A549 treated with ZK216348 at 1 μM for 4 hours (cell line): ENCODE results near the gene NMB. TPM values are rescaled to one million over a fixed set of nuclear protein-coding genes. Genes with fewer than 3 reads are reported as not detected.

Source experiments
- total RNA-seq: library from RNA; stranded (reverse); fragments of 200-300 nt; extraction: Qiagen RNA extraction; gene quantifications from 5 replicates; pipeline ENCODE4 v1.2.3, GENCODE V29; 2022; ENCODE audit warnings: low read depth

The NMB gene
- 10.9 to 23.9 TPM (median 22.1 TPM) in 5 replicates for total RNA-seq

GRCh38 chr15:84658080-84658787, at the start of gene NMB:
TSS of gene NMB (minus strand) at chr15:84658199. CDS start at chr15:84658152, 47 bp downstream.

DNA sequence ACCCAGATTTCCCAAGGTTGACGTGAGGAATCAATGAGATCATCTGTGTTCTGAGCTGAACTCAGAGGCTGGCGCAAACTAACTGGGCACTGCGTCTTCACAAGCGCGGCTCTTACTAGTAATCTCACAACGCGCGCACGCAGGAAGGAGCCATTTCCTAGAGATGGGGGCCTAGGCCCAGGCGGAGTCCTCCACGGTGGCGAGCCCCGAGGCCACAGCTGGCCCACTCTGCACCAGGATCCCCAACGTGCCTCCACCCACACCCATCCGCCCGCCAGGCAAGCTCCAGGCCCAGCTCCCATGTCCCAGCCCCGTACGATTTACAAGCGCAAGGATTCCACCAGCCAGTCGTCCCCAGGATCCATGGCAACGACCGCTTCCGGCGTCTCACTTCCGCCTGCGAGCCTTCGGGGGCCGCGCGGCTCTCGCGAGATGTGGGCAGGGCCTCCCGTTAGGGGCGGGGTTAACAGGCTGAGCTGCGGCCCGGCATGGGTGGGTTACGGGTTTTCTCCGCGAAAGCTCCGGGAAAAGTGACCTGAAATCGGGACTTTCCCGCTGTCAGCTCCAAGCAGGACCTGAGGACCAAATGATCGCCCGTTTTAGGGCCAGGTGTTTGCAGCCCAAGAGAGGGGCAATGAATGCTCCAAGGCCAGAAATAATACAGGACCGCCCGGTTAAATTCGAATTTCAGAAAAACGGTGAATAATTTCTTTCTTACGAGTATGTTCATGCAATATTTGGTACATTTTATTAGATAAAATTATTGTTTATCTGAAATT, 3.9 kb downstream of the NMB start, which contains the start of gene WDR73:
Gene WDR73, minus strand, starts transcription at position 374 of the 779 bp plus-strand sequence. Its CDS starts 9 bp downstream, at position 365.

Other genes starting within 250 kb of the NMB start
- 11.3 to 14.6 TPM (median 13.7 TPM) in 5 replicates for gene ZSCAN2, start 57.2 kb downstream of the NMB start, total RNA-seq
- 37.5 to 40.8 TPM (median 39.2 TPM) in 5 replicates for gene WDR73, start 3.9 kb downstream of the NMB start, total RNA-seq
- gene SEC11A, start 57.9 kb upstream of the NMB start, total RNA-seq: 326 to 505 TPM (median 354 TPM) in 5 replicates
- gene ZNF592, start 90.4 kb upstream of the NMB start, total RNA-seq: 13.1 to 24.0 TPM (median 21.2 TPM) in 5 replicates
- 0.12 to 0.31 TPM (median 0.18 TPM) in 4 of 5 replicates, not detected in the other for gene ALPK3, start 159.2 kb upstream of the NMB start, total RNA-seq
- 0.06 TPM in 1 of 5 replicates, not detected in the others for gene SLC28A1, start 226.5 kb upstream of the NMB start, total RNA-seq